SK-N-SH treated with all-trans-retinoic acid at 6 μM for 48 hours (cell line): ENCODE results near the gene CTPS2.

Experiments used
- ISL1 ChIP-seq: fragments of 250-450 bp; sonication (Bioruptor Pico); IDR thresholded peaks from 2 replicates; pipeline ENCODE4 v2.1.2; 2022; ENCODE audit warnings: mild to moderate bottlenecking, moderate library complexity
- RARB ChIP-seq: fragments of 250-450 bp; sonication (Bioruptor Pico); IDR thresholded peaks from 2 replicates; pipeline ENCODE4 v1.8.0; 2021; ENCODE audit warnings: mild to moderate bottlenecking, moderate library complexity
- ZFP3 ChIP-seq: fragments of 250-450 bp; sonication (Bioruptor Pico); IDR thresholded peaks from 2 replicates; pipeline ENCODE4 v1.5.0; 2020; ENCODE audit warnings: mild to moderate bottlenecking, moderate library complexity
- TF ChIP-seq, protein P1 (sequence below): fragments of 250-450 bp; sonication (Bioruptor Pico); IDR thresholded peaks from 2 replicates; pipeline ENCODE4 v1.5.1; 2020; ENCODE audit warnings: low read depth, mild to moderate bottlenecking, moderate library complexity

DNA sequence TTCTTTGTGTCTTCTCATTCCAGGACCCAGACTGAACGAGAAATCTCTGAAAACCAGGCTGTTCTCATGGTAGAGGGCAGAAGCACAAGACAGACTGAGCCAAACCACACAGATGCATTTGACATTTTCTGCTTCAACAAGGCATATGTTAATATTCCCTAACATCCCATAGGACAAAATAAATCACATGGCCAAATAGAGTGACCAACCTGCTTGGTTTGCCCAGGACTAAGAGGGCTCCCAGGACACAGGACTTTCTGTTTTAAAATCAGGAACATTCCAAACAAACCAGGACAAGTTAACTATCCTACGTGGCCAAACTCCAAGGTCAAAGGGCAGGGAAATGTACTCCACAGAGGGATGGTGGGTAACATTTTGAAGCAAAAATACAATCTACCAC, 11.7 kb downstream of the CTPS2 start:
- TF ChIP-seq RARB (no peak), ZFP3 (no peak), ISL1 (CRISPR knock-in tag) (no peak)
- TF ChIP-seq, protein P1, sequence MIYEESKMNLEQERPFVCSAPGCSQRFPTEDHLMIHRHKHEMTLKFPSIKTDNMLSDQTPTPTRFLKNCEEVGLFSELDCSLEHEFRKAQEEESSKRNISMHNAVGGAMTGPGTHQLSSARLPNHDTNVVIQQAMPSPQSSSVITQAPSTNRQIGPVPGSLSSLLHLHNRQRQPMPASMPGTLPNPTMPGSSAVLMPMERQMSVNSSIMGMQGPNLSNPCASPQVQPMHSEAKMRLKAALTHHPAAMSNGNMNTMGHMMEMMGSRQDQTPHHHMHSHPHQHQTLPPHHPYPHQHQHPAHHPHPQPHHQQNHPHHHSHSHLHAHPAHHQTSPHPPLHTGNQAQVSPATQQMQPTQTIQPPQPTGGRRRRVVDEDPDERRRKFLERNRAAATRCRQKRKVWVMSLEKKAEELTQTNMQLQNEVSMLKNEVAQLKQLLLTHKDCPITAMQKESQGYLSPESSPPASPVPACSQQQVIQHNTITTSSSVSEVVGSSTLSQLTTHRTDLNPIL (CRISPR knock-in tag): no peak
